Endothelial cell of umbilical vein (primary cell): ENCODE results near the gene DDX49. TPM values are rescaled to one million over a fixed set of nuclear protein-coding genes. Genes with fewer than 3 reads are reported as not detected.

Source experiments
- BruUV-seq: library from RNA; stranded (reverse); fragments of 400-500 nt; replicated peaks from 2 replicates; lab custom pipeline; 2021; lab: Mats Ljungman, UMichigan
- CTCF ChIA-PET: fragments of 300-600, 350-600 bp; sonication (Branson Sonifier 250); formaldehyde crosslinking; loops from one replicate; lab custom pipeline; 2021; ENCODE audit warnings: antibody characterized with exemption, inconsistent platforms; lab: Charles Lee
- POLR2A ChIA-PET: fragments of 300-600, 350-600 bp; sonication (Branson Sonifier 250); formaldehyde crosslinking; loops from one replicate; lab custom pipeline; 2021; ENCODE audit warnings: antibody characterized with exemption, inconsistent platforms; lab: Charles Lee
- DNase-seq: peaks from one replicate; pipeline ENCODE4 v3.0.0-alpha.2; 2011; ENCODE audit warnings: low read depth, low spot score
- FAIRE-seq: peaks from 2 replicates; lab custom pipeline; 2011; peaks lifted over from hg19 to GRCh38; lab: Jason Lieb, UNC
- H2AFZ ChIP-seq: 2 replicates; pipeline ENCODE4 v1.6.0; 2012; ENCODE audit warnings: low read depth, low read length, control low read depth, inconsistent platforms
- H3K27ac ChIP-seq: 2 replicates; pipeline ENCODE4 v1.5.1; 2011; ENCODE audit warnings: low read depth, mild to moderate bottlenecking, control low read depth, low read length, moderate library complexity; ENCODE audit not compliant: insufficient read depth
- H3K27me3 ChIP-seq, 2 experiments: 2 replicates each; pipeline versions ENCODE4 v1.6.0 to v1.6.1; 2011; ENCODE audit warnings: low read length in 2 of 2, mixed read lengths in 1 of 2; ENCODE audit not compliant: control insufficient read depth in 2 of 2, insufficient read depth in 2 of 2
- H3K36me3 ChIP-seq, 2 experiments: 2 replicates in 1 of 2; 3 replicates in 1 of 2; pipeline ENCODE4 v1.5.1; 2011; ENCODE audit warnings: low read length in 2 of 2, mild to moderate bottlenecking in 1 of 2, moderate library complexity in 1 of 2; ENCODE audit not compliant: control insufficient read depth in 2 of 2, insufficient read depth in 2 of 2; ENCODE audit errors: extremely low read depth in 1 of 2
- H3K4me1 ChIP-seq: 3 replicates; pipeline ENCODE4 v1.5.1; 2011; ENCODE audit warnings: mild to moderate bottlenecking, low read length; ENCODE audit not compliant: control insufficient read depth, insufficient read depth; ENCODE audit errors: extremely low read depth
- H3K4me2 ChIP-seq: 2 replicates; pipeline ENCODE4 v1.6.1; 2011; ENCODE audit warnings: low read length, control low read depth, mixed read lengths; ENCODE audit not compliant: insufficient read depth
- H3K4me3 ChIP-seq, 3 experiments: fragments of 200-600 bp in 1 of 3; sonication (generic), shearing (Covaris generic) in 1 of 3; replicated peaks in 1 of 3; 2 replicates each; pipeline ENCODE4 v1.5.1; 2011 to 2016; ENCODE audit warnings: control low read depth in 3 of 3, low read length in 3 of 3, mild to moderate bottlenecking in 2 of 3, inconsistent platforms in 1 of 3, low read depth in 1 of 3, moderate library complexity in 1 of 3; ENCODE audit not compliant: insufficient read depth in 1 of 3
- H3K79me2 ChIP-seq: 2 replicates; pipeline ENCODE4 v1.6.0; 2012; ENCODE audit warnings: low read length, inconsistent platforms; ENCODE audit not compliant: control insufficient read depth, insufficient read depth
- H3K9ac ChIP-seq: replicated peaks from 2 replicates; pipeline ENCODE3; 2011; ENCODE audit warnings: low read length, control low read depth; ENCODE audit not compliant: insufficient read depth; ENCODE audit errors: extremely low read depth
- H3K9me1 ChIP-seq: replicated peaks from 3 replicates; pipeline ENCODE4 v1.6.0; 2011; ENCODE audit warnings: mild to moderate bottlenecking, low read length; ENCODE audit not compliant: control insufficient read depth, insufficient read depth; ENCODE audit errors: extremely low read depth
- H3K9me3 ChIP-seq: replicated peaks from 2 replicates; pipeline ENCODE4 v1.5.1; 2012; ENCODE audit warnings: low read length, inconsistent platforms; ENCODE audit not compliant: control insufficient read depth, insufficient read depth
- H4K20me1 ChIP-seq: replicated peaks from 2 replicates; pipeline ENCODE3; 2011; ENCODE audit warnings: mild to moderate bottlenecking, low read length; ENCODE audit not compliant: control insufficient read depth, insufficient read depth; ENCODE audit errors: extremely low read depth
- EZH2 ChIP-seq: IDR thresholded peaks from 2 replicates; pipeline ENCODE4 v1.6.1; 2012; ENCODE audit warnings: borderline replicate concordance, low read depth, mild to moderate bottlenecking, moderate library complexity, low read length, inconsistent platforms; ENCODE audit not compliant: severe bottlenecking
- FOS ChIP-seq: IDR thresholded peaks from 2 replicates; pipeline ENCODE4 v1.6.1; 2011; ENCODE audit warnings: mild to moderate bottlenecking, low read length, moderate library complexity, borderline replicate concordance; ENCODE audit not compliant: insufficient read depth
- GATA2 ChIP-seq: IDR thresholded peaks from 2 replicates; pipeline ENCODE4 v1.7.0; 2011; ENCODE audit warnings: low read depth, mild to moderate bottlenecking, moderate library complexity, mixed read lengths, low read length; ENCODE audit not compliant: insufficient read length, insufficient read depth
- JUN ChIP-seq: IDR thresholded peaks from 2 replicates; pipeline ENCODE4 v1.6.1; 2011; ENCODE audit warnings: borderline replicate concordance, low read depth; ENCODE audit not compliant: insufficient read length, insufficient read depth
- MYC ChIP-seq: IDR thresholded peaks from one replicate; pipeline ENCODE4 v1.6.1; 2011; ENCODE audit warnings: mild to moderate bottlenecking, low read depth, low read length
- POLR2A ChIP-seq: IDR thresholded peaks from 2 replicates; pipeline ENCODE4 v1.6.1; 2012; ENCODE audit warnings: low read depth, mild to moderate bottlenecking, control low read depth, low read length
- POLR2AphosphoS5 ChIP-seq: IDR thresholded peaks from 2 replicates; pipeline ENCODE4 v1.6.1; 2012; ENCODE audit warnings: low read depth, mild to moderate bottlenecking, control low read depth, low read length, moderate library complexity; ENCODE audit not compliant: insufficient read depth
- dilution Hi-C: fragments of 300-500 bp; cut with MboI; formaldehyde crosslinking; loops from one replicate; pipeline ENCODE4 v1.15.0; 2019; ENCODE audit warnings: low sequenced_read_pairs; ENCODE audit not compliant: extremely low pct_ligation_motif_present
- intact Hi-C: fragments of 100-400 bp; cut with micrococcal nuclease; formaldehyde crosslinking; loops from one replicate; pipeline ENCODE4 v1.10.0; 2022
- polyA plus RNA-seq, 4 experiments: library from polyadenylated mRNA; depleted of rRNA in 3 of 4; stranded (reverse) in 3 of 4; unstranded in 1 of 4; fragments of >200 nt; gene quantifications; 2 replicates each; pipeline versions ENCODE4 v1.2.1 to v1.2.3, GENCODE V29; 2011 to 2012; ENCODE audit warnings: missing spikeins in 1 of 4
- total RNA-seq: library from RNA; stranded (reverse); gene quantifications from 2 replicates; pipeline ENCODE4 v1.2.3, GENCODE V29; 2021
- TF ChIP-seq, protein P1 (sequence below): IDR thresholded peaks from 2 replicates; pipeline ENCODE4 v1.6.1; 2011; ENCODE audit not compliant: insufficient read depth, insufficient read length
- TF ChIP-seq, protein P2 (sequence below), 2 donors: IDR thresholded peaks; 1 replicate in 1 of 2; 2 replicates in 1 of 2; pipeline ENCODE4 v1.5.1; 2011; ENCODE audit warnings: low read length in 2 of 2, mild to moderate bottlenecking in 2 of 2, moderate library complexity in 2 of 2, control low read depth in 1 of 2, inconsistent platforms in 1 of 2, low read depth in 1 of 2; ENCODE audit not compliant: insufficient read depth in 1 of 2; ENCODE audit errors: extremely low read depth in 1 of 2

The DDX49 gene
- total and polyA plus RNA-seq, 2 donors (not counting 3 experiments of a cell fraction or from before 2014, with no cell fraction given): 51.9 to 60.1 TPM

DNA sequence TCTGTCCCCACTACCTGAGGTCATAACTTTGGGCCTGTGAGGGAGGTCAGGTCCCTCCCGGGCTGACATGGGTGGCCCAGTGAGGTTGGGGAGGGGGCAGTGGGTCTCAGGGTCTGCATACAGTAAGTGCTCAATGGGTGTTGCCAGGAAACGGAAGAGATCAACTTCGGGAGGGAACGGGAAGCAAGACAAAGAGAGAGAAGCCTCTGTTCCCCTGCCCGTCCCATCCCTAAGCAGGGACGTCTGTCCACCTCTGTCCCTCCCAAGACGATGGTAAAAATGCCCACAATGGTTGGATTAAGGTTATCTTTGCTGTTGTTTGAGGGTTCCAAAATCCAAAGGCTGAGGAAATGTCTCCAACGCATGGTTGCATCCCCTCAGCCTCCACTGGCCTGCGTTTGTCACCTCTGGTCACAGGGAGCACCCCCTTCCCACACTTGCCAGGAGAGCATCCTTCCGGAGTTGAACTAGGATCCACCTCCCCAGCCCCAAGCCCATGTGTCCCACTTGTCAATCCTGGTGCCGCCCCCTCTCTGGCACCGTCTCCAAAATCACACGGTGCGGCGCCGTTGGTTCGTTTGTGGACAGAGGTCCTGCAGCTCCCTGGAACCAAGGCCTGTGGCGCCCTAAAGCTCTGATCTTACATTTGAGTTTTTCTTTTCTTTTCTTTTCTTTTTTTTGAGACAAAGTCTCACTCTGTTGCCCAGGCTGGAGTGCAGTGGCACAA, 22.3 kb downstream of the DDX49 start:
- Histone ChIP-seq H3K4me2 (peak overlapping the region; percentile 58), H3K9me1 (no peaks in the 10 kb centered on the region), H3K9me3 (no peaks in the 10 kb centered on the region), H3K27ac (no peak overlapping the region), H3K4me1 (peaks cover 7% of the 10 kb centered on the region), H3K27me3 (no peaks in the 10 kb centered on the region), H2AFZ (peak overlapping the region; percentile 84), H3K4me3 (peak overlapping the region in 2 of 3 experiments; percentile 32 to 40), H3K36me3 (peaks cover 5 to 17% of the 10 kb centered on the region in 2 experiments), H3K9ac (no peak overlapping the region), H4K20me1 (no peaks in the 10 kb centered on the region), H3K79me2 (peaks cover 27% of the 10 kb centered on the region)
- DNase-seq (no peak), FAIRE-seq (no peak)
- ChIA-PET CTCF (interaction anchor here (2.5 kb wide), 1 partner anchor 45 kb away, joined by 14 read pairs; no protein-coding TSS in a partner anchor), POLR2A (interaction anchor here (0.6 kb wide), 1 partner anchor 33 kb away, joined by 4 read pairs; no protein-coding TSS in a partner anchor)
- intact Hi-C loops: loop anchor here (2.0 kb wide), 1 partner anchor 23 kb away; the partner anchor contains the start of genes COPE and DDX49
- TSS peak; percentile 1 for BruUV-seq
- TF ChIP-seq POLR2A (no peak), MYC (no peak), JUN (no peak), POLR2AphosphoS5 (no peak), FOS (no peak), GATA2 (no peak), EZH2 (no peak)
- TF ChIP-seq, protein P1, sequence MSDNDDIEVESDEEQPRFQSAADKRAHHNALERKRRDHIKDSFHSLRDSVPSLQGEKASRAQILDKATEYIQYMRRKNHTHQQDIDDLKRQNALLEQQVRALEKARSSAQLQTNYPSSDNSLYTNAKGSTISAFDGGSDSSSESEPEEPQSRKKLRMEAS: no peak
- TF ChIP-seq, protein P2, sequence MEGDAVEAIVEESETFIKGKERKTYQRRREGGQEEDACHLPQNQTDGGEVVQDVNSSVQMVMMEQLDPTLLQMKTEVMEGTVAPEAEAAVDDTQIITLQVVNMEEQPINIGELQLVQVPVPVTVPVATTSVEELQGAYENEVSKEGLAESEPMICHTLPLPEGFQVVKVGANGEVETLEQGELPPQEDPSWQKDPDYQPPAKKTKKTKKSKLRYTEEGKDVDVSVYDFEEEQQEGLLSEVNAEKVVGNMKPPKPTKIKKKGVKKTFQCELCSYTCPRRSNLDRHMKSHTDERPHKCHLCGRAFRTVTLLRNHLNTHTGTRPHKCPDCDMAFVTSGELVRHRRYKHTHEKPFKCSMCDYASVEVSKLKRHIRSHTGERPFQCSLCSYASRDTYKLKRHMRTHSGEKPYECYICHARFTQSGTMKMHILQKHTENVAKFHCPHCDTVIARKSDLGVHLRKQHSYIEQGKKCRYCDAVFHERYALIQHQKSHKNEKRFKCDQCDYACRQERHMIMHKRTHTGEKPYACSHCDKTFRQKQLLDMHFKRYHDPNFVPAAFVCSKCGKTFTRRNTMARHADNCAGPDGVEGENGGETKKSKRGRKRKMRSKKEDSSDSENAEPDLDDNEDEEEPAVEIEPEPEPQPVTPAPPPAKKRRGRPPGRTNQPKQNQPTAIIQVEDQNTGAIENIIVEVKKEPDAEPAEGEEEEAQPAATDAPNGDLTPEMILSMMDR (IDR thresholded peaks at IDR 0.05; ENCODE audit: extremely low read depth in 1 of 2, insufficient read depth in 1 of 2, low read depth in 1 of 2, low read length in 2 of 2): no peak
- dilution Hi-C loops: no loop called here
